Gastroesophageal sphincter (tissue), 3 donors: ENCODE results near the gene MTO1.

ENCODE experiments used
- EP300 ChIP-seq: sonication (generic); formaldehyde crosslinking; IDR thresholded peaks from one replicate; pipeline ENCODE4 v1.6.1; 2017; ENCODE audit warnings: antibody characterized with exemption, mild to moderate bottlenecking
- POLR2A ChIP-seq, 2 donors: fragments of 450-650 bp; IDR thresholded peaks; one replicate each; pipeline ENCODE4 v1.6.1; 2017; ENCODE audit warnings: antibody characterized with exemption in 2 of 2, mild to moderate bottlenecking in 2 of 2, moderate library complexity in 1 of 2
- POLR2AphosphoS5 ChIP-seq: sonication (generic); formaldehyde crosslinking; IDR thresholded peaks from one replicate; pipeline ENCODE4 v1.6.1; 2017; ENCODE audit warnings: antibody characterized with exemption
- TF ChIP-seq, protein P1 (sequence below), 4 experiments: fragments of 200-600 bp in 2 of 4; fragments of 450-650 bp in 2 of 4; sonication (generic) in 1 of 4; IDR thresholded peaks; one replicate each; pipeline ENCODE4 v1.5.1; 2017 to 2019; ENCODE audit warnings: antibody characterized with exemption in 4 of 4, mild to moderate bottlenecking in 2 of 4, moderate library complexity in 2 of 4

DNA sequence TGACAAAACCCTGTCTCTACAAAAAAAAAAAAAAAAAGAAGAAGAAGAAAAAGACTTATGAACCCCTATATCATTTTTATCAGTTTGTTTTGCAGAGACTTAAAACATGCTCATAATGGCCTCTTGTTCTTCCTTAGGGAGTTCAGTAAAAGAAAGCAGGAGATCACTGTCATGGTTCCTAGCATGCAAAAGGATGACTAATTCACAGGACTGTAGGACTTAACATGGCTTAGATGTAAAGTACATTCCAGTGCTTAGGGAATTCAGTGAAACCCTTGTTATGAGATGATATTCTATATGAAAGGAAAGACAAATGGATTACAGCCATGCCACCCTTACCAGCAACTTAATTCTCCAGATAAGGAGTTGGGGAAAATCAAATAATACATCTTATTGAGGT is 29.8 kb downstream of the MTO1 start:
- TF ChIP-seq, protein P1, sequence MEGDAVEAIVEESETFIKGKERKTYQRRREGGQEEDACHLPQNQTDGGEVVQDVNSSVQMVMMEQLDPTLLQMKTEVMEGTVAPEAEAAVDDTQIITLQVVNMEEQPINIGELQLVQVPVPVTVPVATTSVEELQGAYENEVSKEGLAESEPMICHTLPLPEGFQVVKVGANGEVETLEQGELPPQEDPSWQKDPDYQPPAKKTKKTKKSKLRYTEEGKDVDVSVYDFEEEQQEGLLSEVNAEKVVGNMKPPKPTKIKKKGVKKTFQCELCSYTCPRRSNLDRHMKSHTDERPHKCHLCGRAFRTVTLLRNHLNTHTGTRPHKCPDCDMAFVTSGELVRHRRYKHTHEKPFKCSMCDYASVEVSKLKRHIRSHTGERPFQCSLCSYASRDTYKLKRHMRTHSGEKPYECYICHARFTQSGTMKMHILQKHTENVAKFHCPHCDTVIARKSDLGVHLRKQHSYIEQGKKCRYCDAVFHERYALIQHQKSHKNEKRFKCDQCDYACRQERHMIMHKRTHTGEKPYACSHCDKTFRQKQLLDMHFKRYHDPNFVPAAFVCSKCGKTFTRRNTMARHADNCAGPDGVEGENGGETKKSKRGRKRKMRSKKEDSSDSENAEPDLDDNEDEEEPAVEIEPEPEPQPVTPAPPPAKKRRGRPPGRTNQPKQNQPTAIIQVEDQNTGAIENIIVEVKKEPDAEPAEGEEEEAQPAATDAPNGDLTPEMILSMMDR (IDR thresholded peaks at IDR 0.05) = no peak
- no peak for TF ChIP-seq POLR2A (IDR thresholded peaks at IDR 0.05)
- no peak for TF ChIP-seq EP300
- TF ChIP-seq POLR2AphosphoS5 = no peak
